ENCODE results near the gene ING2.
"Not testable (repeated sequence)": the region's sequence is repeated elsewhere in the genome, so short reads cannot be mapped to it uniquely, and the experiment has no call there.

ING2 gene

GRCh38 chr4:183548306-183548705, 43.4 kb downstream of the ING2 start:
- DNase-seq (ENCODE audit: low read depth, low spot score): no peak

- no peak for DNase-seq (ENCODE audit: low read depth, low spot score)
Observed at GRCh38 chr4:183550345-183551093, 45.7 kb downstream of the ING2 start.

- DNase-seq (ENCODE audit: low read depth, low spot score): no peak
Observed at GRCh38 chr4:183552274-183553146, 47.7 kb downstream of the ING2 start.

DNA sequence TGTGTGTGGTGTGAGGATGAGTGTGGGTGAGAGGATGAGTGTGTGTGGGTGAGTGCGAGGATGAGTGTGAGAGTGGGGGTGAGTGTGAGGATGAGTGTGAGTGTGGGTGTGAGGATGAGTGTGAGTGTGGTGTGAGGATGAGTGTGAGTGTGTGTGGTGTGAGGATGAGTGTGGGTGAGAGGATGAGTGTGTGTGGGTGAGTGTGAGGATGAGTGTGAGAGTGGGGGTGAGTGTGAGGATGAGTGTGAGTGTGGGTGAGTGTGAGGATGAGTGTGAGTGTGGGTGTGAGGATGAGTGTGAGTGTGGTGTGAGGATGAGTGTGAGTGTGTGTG, 48.3 kb downstream of the ING2 start:
- not testable (repeated sequence) for DNase-seq (ENCODE audit: low read depth, low spot score)

- DNase-seq (ENCODE audit: low read depth, low spot score): no peak
Observed at GRCh38 chr4:183553601-183554345, 48.9 kb downstream of the ING2 start.

DNA sequence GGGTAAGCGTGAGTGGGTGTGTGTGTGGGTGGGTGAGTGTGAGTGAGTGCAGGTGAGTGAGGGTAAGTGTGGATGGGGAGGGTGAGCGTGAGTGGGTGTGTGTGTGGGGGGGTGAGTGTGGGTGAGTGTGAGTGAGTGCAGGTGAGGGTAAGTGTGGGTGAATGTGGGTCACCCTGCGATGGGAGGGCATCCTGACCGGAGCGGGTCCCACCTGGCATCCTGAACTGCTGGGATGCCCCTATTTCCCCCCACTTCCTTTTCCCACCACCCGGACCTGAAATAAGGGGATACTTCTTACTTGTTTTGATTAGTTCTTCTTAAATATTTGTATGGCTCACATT, 49.5 kb downstream of the ING2 start:
- DNase-seq (ENCODE audit: low read depth, low spot score): no peak

DNA sequence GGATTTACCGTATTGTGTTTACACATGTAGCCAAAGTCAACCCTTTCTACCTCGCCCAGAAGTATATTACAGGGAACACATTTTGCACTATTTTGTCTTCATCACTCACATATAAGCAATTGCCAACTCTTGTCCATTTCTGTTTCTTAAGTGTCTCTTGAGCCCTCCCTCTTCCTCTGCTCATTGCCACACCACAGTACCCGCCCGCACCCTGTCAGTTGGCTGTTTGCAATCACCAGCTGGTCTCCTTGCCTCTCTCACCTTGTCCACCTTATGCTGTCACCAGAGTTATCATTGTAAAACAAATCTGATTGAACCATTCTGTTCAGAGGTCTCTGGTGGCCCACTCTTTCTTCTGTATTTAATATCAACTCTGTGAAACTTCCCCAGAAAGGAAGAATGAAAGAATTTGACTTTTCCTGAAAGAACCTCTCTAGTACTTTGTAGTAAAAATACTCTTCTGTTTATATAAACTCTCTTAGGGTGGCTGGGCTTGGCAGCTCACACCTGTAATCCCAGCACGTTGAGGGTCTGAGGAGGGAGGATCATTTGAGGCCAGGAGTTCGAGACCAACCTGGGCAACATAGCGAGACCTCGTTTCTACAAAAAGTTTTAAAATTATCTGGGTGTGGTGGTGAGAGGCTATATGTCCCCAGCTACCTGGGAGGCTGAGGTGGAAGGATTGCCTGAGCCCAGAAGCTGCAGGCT, 50.2 kb downstream of the ING2 start:
- no peak for DNase-seq (ENCODE audit: low read depth, low spot score)

DNA sequence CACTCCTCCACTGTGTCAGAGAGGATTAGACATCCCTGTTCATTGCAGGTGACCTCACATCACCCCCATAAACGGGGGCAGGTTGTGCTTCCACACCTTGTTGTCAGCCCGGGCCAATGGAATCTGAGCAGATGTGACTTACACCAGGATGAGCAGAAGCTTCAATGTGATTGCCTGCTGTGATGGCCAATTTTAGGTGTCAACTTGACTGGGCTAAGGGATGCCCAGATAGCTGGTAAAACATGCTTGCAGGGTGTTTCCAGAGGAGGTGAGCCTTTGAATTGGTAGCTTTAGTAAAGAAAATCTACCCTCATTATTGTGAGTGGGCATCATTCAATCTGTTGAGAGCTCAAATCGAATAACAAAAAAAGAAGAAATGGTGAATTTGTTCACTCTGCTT, 52.1 kb downstream of the ING2 start:
- DNase-seq (ENCODE audit: low read depth, low spot score): no peak

DNA sequence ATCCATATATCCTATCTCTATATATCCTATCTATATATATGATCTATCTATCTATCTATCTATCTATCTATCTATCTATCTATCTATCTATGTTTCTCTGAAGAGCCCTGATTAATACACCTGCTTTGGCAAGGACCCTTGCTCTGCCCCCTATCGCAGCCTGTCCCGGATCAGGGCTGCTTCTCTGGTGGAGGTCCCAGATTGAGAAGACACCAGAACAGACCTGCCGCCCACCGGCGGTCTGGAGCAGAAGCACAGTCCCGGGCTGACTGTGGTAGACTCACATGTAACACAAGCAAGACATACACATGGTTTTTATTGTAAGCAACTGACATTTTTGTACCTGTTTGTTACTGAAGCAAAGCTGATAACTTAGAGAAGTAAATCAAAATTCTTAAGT, 52.8 kb downstream of the ING2 start:
- no peak for DNase-seq (ENCODE audit: low read depth, low spot score)

- no peak for DNase-seq (ENCODE audit: low read depth, low spot score)
Observed at GRCh38 chr4:183558873-183559272, 54.0 kb downstream of the ING2 start.

DNA sequence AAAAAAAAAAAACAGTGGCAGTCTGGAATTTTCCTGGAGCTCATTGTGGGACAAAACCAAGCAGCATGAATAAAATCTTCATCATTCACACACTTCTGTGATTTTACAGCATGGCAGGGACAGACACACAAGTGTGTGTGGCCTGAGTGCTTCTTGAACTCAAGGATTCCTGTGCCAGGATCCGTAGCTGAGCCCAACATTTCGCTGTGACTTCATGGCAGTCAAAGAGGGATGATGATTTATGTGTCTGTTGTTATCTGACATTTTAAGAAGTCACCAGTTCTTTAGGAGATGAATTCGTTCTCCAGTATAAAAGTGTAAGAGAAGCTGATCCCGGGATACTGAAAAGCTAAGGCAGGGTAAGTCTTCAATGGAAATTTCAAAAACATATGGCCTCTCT, 57.0 kb downstream of the ING2 start:
- DNase-seq (ENCODE audit: low read depth, low spot score): no peak
